ENCODE measurements around the gene KCNT1.

The KCNT1 gene

DNA sequence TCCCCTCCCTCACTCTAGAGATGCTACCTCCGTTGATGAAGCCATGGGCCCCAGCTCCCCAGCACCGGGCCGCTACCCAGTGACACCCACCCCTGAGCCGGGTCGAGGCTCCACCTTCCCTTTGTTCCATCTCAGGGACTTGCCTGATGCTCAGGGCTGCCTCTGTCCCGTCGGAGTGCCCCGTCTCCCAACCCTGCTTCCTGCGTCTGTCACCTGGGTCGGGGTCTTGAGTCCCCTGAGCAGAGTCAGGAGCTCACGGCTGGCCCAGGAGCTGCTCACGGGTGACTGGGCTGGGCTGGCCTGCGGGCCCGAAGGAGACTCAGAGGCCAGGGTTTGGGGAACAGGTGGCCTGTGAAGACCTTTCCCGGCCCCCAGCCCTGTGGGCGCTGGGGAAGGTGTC is 85.3 kb downstream of the KCNT1 start:
- DNase-seq: no peak

- no peak for DNase-seq
Observed at GRCh38 chr9:135787776-135788575, 86.0 kb downstream of the KCNT1 start.

DNA sequence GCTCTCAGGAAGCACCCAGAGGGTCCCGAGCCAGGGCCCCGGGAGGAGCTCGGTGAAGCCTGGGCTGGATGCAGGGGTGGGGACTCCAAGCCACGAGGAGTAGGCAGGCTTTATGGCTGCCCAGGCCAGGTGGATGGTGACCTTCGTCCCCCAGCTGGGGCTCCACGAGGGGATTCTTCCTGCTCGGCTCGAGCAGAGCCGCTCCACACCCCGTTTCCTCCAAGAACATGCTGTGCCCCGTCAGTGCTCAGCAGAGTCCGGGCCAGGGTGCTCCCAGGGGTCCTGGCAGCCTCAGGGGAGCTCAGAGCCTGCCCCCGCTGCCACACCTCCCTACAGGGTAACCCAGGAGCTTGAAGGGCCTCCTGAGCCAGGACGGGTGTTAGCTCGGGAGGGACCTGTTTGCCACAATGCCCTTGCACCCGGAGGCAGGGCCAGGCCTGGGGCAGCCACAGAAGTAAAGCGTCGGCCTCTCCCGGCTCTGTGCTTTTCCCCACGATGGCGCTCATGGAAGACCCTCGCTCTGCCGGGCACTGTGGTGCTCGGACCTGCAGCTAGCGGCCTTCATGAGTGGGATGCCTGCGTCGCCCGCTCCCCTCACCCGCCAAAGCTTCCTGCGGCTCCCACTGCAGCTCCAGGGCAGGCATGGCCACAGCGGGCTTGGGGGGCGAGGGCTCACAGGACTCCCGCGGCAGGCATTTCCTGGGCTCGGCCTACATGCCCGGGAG is 86.8 kb downstream of the KCNT1 start:
- no peak for DNase-seq

GRCh38 chr9:135789838-135790291 is 87.9 kb downstream of the KCNT1 start:
- no peak for DNase-seq

- no peak for DNase-seq
Observed at GRCh38 chr9:135790356-135790755, 88.4 kb downstream of the KCNT1 start.

DNA sequence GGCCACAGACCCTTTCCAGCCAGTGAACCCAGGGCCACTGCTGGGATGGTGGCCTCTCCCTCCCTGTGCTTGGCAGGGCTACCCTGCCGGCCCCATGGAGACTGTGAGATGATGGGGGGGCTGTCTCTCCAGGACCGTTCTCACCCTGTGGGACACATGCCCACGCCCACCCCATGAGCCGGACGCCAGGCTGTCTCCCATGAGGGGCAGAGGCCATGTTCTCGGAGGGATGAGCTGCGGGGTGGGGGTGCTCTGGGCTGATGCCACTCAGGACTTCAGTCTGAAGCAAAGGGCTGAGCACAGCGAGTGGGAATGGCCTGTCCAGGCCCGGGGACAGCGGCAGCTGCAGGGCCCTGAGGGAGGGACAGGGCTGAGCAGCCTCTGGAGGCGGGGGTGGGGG is 88.9 kb downstream of the KCNT1 start:
- DNase-seq: no peak

DNA sequence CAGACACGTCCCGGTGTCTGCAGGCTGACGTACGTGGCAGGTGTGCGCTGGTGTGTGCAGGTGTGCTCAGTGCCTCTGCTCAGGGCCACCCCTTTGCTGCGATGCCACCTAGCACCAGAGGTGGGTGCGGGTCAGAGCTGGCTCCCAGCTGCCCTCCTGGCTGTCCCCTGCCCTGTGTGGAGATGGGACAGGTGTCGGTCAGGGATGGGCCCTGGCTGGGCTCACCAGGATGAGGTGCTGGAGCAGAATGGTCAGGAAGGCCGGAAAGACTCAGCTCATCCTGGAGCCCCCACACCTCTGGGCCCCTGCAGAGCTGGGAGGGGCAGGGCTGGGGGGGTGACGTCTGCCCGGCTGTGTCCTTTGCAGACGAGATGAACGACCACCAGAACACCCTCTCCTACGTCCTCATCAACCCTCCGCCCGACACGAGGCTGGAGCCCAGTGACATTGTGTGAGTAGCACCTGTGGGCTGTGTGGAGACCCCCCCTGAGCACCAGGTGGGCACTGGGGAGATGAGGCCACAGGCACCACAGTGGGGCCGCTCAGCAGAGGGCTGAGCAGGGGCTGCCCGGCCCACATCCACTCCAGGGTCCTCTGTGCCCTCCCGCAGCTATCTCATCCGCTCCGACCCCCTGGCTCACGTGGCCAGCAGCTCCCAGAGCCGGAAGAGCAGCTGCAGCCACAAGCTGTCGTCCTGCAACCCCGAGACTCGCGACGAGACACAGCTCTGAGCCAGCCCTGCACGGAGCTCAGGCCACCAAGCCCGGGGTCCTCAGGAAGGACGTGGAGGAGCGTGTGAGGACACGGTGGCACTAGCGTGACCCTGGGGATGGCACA is 89.7 kb downstream of the KCNT1 start:
- DNase-seq: peak; percentile 14

- no peak for DNase-seq
Observed at GRCh38 chr9:135792268-135793128, 90.5 kb downstream of the KCNT1 start.

GRCh38 chr9:135793221-135794056 is 91.5 kb downstream of the KCNT1 start:
- DNase-seq: no peak

DNA sequence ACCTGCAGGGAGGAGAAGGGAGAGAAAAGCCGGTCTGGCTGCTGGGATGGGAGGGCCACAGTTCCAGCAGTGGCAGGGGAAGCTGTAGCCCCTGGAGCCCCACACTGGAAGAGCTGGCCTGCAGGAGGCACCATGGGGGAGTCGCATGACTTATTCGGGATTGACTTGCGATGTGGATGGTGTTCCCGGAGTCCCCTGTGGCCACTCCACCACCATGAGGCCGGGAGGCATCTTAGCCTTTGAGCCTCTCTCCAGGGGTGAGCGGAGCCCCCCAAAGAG is 92.0 kb downstream of the KCNT1 start:
- DNase-seq: no peak

DNA sequence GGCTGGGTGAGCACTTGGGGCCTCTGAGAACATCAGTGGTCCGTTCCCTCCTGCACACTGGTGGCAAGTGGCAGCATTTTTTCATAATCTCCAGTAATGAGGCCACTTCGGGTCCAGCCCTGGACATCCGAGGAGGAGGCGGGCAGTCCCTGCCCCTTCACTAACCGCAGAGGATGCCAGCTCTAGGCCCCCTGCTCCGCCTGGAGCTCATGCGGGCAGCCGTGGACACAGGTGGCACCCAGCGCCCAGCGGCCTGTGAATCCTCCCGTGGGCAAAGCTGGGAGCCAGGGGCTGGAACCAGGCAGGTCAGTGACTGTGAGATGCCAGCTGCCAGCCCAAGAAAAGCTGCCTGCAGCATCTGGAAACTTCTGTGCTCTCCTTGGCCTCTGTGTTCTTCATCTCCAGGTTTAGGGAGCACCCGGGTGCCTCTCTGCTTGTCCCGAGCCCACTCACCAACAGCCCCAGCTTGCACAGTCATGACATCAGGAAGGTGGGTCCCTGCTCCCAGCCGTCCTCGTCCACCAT is 92.4 kb downstream of the KCNT1 start:
- DNase-seq: no peak

GRCh38 chr9:135795391-135795790 is 93.4 kb downstream of the KCNT1 start:
- no peak for DNase-seq

DNA sequence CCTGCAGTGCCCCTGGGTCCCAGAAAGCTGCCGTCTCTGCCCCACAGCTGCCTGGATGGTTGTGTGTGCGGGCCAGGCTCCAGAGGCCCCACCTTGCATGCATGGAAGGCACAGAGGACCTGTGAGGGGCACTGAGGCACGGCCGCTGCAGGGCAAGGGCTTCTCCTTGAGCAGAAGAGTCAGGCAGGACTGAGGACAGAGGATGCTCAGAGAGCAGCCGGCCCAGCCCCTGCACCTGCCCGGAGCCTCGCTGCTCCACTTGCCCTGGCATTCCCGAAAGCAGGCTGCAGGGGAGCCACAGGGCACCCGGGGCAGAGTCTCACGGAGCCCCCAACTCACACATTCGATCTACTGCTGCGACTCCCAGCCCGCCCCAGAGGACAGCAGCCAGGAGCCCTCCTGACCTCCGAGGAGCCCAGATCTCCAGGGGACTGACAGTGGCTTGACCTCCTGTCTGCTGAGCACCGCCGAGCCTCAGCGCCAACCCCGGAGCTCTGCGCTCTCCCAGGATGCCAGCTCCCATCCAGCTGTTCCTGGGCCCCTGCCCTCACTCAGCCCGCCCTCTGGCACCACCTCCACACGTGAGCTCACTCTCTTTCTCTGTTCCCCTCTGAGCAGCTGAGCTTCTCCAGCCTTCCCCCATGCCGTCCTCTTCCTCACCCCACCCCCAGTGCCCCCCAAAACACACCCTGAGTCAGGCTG is 95.0 kb downstream of the KCNT1 start:
- DNase-seq: no peak

DNA sequence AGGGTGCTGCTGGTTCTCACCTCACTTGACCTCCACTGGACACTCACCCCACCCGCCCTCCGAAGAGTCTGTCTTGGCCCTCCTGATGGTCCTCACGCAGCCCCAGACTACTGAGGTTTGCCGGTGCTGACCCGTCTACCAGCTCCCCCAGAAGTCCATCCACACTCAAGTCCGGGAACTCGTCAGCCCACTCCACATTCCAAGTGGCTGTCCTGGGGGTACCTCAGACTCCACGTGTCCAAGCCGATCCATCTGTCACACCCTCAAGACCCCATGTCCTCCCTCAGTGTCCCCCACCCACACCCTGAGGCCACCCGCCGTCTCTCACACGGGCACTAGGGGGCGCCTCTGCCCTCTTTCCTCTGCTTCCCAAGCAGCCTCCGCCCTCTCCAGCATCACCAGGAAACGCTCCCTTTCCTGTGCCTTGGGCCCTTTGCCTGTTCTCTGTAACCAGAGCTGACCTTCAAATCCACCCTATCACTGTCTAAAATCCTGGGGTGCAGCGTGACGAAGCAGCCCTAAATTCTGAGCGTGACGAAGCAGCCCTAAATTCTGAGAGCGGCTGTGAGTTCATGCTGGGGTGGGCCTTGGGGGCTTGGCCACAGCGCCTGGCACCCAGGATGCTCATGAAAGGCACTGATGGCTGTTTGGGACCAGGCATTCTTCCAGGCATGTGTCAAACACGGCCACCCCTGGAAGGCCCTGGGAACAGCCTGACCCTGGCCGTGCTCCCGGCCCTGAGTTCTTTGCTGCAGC is 95.7 kb downstream of the KCNT1 start:
- peak; percentile 41 for DNase-seq

DNA sequence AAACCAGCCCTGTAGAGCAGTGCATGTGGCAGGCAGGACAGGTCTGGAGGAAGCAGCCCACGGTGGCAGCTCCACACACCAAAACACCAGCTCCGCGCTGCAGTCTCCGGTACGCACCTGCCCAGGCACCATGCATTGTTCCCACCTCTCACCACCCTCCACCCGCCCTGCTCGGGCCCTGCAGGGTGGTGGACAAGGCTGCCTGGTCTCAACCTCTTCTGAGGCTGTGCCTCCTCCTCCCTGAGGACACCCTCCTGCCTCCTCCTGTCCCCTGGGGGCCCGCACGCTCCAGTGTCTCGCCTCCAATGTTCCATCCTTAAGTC is 96.2 kb downstream of the KCNT1 start:
- DNase-seq: no peak

- DNase-seq: no peak
Observed at GRCh38 chr9:135799261-135799660, 97.3 kb downstream of the KCNT1 start.

DNA sequence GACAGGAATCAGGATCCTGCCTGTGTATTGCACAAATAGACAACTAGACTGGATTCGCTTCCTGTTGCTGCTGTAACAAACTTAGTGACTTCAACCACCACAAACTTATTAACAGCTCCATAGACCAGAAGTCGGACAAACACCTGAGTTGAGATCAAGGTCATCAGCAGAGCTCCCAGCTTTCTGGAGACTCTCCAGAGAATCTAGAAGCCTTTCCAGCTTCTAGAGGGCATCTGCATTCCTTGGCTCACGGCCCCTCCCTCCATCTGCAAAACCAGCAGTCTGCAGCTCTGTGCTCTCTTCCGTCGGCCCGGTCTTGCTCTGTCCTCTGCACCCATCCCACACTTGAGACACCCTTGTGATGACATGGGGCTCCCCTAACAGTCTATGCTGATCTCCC is 99.1 kb downstream of the KCNT1 start:
- no peak for DNase-seq

DNA sequence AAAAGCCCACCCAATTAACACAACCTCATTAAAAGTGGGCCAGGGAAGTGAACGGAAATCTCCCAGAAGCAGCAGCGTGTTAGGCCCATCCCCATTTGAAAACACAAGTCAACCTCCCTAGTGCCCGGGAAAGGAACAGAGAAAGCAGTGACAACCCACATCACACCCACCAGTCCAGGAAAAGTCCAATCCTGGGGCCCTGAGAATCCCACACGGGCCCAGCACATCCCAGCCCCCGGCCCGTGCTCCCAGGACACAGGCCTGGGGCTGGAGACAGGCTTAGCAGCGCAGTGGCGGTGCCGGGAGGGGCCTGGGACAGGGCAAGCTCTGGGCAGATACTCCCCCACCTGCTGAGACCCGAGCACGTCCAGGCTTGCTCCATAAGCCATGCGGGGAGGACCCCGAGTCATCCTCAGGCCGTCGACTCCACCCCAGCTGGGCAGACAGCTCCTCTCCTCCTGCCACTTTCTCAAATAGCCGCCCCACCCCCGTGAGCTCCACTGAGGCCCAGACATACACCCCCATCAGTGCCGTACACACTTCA is 101.0 kb downstream of the KCNT1 start:
- DNase-seq: no peak

GRCh38 chr9:135803441-135803840 is 101.5 kb downstream of the KCNT1 start:
- DNase-seq: no peak
